GM21529 (cell line): ENCODE results near the gene MKRN2.

Source experiments
- ATAC-seq: cut with Tn5 transposase; IDR thresholded peaks from one replicate; pipeline ENCODE4 v1.9.1; 2021; ENCODE audit not compliant: unreplicated experiment

Gene MKRN2

DNA sequence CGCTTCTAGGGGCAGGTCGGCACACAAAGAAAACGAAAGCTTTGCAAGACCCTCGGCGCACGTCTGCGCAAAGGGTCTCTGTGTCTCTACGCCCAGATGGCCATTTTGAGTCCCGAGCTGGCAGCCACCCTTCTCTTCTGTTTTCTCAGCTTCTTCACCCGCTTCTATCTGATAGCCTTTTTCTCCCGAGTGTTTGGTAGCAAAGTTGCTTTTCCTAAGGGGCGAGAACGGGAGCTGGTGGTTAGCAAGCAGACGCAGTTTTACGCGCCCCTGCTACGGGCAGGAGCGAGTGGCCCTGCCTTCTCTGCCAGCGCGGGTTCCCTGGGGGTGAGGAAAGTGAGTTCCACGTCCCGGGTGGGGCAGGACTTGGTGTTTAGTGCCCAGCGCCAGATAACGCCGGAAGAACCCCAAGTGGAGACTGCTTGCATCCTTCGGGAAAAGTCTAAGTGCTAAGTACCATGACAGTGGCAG lies 2.9 kb upstream of the MKRN2 start:
- ATAC-seq = no peak

GRCh38 chr3:12556314-12556689 lies 585 bp upstream of the MKRN2 start:
- no peak for ATAC-seq

DNA sequence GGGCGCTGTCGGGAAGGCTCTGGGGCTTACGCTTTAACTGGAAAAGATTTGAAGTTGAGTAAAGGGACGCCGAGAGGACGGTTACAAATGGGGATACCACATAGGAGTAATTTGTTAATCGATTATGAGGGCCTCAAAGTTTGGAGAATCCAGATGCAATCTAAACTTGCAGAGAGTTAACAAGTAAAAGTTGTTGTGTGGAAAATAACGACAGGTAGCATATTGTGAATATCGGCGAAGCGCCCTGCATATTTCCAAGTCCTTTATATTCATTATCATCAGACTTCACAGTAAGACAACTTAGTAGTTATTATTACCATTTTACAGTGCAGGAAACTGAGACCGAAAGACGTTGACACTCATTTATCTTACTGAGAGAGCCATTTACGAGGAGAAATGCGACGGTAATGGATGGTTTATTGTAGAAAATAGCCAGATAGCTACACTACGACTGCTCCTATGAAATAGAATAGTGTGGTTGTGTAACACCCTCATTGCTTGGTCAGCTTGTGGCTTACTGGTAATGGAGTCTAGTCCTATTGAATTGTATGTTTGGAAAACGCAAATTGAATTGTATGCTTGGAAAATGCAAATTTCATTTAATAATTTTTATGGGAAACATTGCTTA lies 700 bp downstream of the MKRN2 start:
- no peak for ATAC-seq

DNA sequence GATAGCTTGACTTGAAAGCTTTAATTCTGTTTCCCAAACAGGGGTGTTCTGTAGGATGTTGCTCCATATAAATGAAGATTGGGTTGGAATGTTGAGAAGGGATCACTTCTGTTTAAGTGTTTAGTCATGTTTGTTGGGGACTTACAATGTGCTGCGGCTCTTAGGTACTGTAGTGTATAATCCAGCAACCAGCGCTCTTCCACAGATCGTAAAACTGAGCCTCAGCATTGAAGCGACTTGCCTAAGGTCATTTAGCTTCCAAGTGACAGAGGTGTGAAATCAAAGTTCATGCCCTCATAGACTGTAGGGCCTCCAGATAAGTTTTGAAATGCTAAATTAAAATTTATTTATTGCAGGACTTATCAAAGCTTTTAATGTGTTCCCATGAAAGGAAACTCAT lies 1.8 kb downstream of the MKRN2 start:
- ATAC-seq = no peak

DNA sequence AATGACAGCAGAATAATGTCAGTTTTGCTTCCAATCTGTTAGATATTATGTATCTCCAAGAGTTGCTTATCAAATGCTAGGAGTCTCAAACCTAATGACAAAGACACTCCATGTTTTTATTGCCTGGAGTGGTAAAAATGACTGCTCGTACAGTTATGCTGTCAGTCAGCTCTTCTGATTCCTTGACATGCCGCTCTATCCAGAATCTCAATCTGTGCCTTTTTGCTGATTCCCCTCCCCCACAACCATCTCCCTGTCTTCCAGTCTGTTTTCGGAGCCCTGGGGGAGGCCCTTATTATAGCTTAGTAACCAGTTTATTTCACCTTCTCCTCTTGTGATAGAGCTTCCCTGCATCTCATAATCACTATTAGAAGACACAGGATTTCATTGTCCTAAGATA lies 2.6 kb downstream of the MKRN2 start:
- ATAC-seq = no peak

GRCh38 chr3:12560505-12561190 lies 3.8 kb downstream of the MKRN2 start:
- ATAC-seq = peak; percentile 54

DNA sequence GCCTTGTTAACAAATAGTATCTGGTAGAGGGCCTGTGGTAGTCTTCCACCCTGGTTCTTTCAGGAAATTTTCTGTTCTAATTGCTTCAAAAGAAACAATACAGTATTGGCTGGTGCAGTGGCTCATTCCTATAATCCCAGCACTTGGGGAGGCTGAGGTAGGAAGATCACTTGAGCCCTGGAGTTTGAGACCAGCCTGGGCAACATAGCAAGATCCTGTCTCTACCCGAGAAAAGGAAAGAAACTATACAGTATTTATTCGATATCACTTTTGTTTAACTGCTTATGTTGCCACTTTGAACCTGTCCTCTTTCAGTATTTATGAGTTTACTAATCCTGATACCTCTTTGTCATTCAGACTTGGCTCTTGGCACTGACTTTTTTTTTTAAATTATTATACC lies 4.5 kb downstream of the MKRN2 start:
- no peak for ATAC-seq

GRCh38 chr3:12562451-12562850 lies 5.6 kb downstream of the MKRN2 start:
- ATAC-seq = no peak

DNA sequence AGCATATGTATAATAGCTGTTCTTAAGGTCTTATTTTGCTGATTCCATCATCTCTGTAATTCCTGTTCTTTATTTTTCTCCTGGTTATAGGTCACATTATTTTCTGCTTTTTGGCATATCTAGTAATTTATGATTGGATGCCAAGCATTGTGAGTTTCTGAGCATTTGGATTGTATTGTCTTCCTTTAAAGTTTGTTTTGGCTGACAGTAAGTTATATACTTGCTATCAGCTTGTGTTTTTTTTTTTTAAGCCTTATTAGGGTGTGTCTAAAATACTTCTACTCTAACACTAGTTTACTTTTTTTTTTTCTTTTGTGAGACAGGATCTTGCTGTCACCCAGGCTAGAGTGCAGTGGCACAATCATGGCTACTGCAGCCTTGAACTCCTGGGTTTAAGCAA lies 10.1 kb downstream of the MKRN2 start:
- ATAC-seq = no peak

- no peak for ATAC-seq
These were observed 11.9 kb downstream of the MKRN2 start for GRCh38 chr3:12568747-12569146.

DNA sequence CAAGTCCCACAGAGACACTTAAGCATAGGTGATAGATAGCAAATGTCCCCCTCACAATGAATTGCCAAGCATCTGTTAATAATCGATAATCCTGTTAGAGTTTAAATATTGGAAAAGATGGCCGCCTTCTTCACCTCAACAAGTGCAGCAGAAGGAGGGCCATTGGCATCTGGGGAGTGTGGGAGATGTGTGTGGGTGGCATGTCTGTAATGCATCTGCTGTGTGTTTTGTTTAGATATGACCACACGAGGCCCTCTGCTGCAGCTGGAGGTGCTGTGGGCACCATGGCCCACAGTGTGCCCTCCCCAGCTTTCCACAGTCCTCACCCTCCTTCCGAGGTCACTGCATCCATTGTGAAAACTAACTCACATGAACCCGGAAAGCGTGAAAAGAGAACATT lies 12.9 kb downstream of the MKRN2 start:
- no peak for ATAC-seq

GRCh38 chr3:12571986-12572385 lies 15.1 kb downstream of the MKRN2 start:
- no peak for ATAC-seq

DNA sequence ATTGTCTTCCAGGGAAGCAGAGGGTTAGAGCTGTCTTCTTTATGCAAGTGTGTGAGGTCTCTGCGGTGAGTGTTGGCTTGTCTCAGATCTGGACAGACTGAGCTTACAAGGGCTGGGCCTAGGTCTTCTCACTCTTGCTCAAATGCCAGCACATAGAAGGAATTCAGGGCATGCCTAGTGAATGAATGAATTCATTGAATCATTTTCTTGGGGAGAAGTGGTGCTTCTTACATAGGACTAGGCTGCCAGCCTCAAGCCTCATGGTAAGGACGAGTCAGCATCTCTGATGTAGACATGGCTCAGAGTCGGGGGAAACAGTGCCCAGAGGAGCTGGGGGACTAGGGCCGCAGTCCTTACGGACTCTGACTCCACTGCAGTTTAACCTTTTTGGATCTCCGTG lies 17.2 kb downstream of the MKRN2 start:
- ATAC-seq = no peak

DNA sequence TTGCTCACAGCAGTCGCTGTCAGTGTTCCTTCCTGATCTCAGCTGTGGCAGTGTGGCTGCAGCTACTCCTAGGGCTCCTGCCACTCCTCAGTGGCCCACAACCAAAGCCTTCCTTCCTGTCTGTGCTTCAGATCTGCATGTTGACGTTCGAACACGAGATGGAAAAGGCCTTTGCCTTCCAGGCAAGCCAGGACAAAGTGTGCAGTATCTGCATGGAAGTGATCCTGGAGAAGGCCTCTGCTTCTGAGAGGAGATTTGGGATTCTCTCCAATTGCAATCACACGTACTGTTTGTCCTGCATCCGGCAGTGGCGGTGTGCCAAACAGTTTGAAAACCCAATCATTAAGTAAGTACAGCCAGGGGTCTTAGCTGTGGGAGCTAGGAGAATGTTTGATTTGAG lies 17.8 kb downstream of the MKRN2 start:
- no peak for ATAC-seq

DNA sequence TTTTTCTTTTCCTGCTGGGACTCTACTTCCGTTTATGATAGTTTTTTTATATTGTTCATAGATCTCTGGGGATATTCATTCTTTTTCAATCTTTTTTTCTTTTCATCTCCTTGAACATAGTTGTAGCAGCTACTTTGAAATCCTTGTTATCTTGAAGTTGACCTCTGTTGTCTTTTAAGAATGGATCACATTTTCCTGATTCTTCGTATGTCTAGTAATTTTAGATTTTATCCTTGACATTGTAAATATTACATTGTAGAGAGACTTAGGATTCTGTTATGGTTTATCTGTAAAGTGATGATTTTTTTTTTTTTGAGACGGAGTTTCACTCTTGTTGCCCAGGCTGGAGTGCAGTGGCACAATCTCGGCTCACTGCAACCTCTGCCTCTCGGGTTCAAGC lies 20.5 kb downstream of the MKRN2 start:
- no peak for ATAC-seq

GRCh38 chr3:12578742-12579141 lies 21.9 kb downstream of the MKRN2 start:
- no peak for ATAC-seq

- no peak for ATAC-seq
These were observed 22.6 kb downstream of the MKRN2 start for GRCh38 chr3:12579456-12579855.

DNA sequence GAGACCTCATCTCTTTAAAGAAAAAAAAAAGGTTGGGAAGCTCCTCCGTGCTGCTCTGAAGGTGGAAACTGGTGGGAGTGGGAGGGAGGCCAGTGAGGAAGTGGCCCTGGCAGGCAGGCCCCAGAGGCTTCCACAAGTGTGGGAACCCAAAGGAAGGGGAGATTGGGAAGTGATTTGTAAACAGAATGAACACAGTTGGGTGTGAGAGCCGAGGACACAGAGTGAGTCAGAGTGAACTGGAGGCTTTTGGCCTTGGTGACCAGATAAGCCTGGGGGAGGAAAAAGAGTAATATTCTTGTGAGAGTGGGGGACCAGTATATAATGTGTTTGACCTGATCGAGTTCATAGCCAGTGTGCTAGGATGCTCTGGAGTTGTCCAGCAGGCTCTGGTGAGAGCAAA lies 23.0 kb downstream of the MKRN2 start:
- ATAC-seq = no peak

GRCh38 chr3:12582730-12583129 lies 25.8 kb downstream of the MKRN2 start:
- no peak for ATAC-seq

DNA sequence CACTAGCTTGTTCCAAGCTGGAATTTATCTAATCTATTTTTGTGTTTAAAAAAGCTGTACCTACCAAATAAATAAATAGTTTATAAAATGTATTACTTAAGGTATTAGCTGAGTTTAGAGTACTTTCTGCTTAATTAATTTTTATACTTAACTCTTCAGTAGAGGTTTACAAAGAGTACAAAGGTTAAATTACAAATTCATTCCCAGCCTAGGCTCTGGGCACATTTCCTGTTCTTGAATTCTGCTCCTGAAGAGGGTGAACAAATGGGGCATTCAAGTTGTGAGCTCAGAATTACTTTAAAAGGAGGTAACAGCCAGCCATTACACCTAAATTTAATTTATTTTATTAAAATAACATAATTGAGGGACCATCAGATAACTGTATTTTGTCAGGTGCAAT lies 26.4 kb downstream of the MKRN2 start:
- no peak for ATAC-seq

DNA sequence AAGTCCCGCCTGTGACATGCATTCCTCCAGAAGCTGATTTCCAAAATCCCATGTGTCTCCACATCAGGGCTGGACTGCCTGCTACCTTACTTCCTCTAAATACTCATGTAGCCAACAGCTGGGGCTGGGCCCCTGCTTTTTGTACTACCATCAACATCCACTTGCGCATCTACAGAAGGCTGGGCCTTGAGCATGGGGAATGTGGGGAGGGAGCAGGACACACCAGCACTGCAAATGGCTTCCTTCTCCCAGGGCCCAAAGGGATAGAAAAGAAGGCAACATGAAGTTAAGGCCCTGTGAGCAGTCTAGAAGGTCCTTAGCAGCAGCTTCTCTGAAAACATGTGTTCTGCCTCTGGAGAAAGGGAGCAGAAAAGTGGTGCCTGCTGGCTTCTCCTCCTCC lies 27.2 kb downstream of the MKRN2 start:
- no peak for ATAC-seq

GRCh38 chr3:12585181-12585580 lies 28.3 kb downstream of the MKRN2 start:
- ATAC-seq = no peak

DNA sequence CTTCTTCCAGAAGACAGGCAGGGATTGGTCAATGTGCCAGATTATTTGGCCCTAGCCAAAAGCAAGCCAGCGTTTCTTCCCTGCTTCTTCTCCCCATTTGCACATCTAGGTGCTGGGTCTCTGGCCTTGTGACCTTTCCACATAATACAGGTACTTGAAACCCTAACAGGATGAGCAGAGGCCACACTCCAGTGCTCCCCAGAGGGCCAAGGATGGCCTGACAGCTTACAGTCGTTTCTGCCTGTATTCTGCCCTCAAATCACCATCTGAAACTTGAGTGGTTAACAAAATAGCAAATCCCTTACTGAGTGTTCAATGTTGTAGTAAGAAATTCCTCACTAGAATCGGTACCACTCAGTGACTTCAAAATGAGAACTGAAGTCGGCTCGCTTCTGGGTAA lies 29.1 kb downstream of the MKRN2 start:
- ATAC-seq = peak; percentile 71
